Measurements from ENCODE around the gene CCL27. TPM values are rescaled to one million over a fixed set of nuclear protein-coding genes. Genes with fewer than 3 reads are reported as not detected.
A peak's percentile ranks its signal among the peaks of the same experiment; 100 is the strongest.

CCL27 gene
- total RNA-seq, 1 donor from 2014 or later = 0.52 TPM

- Histone ChIP-seq H3K4me3 (ENCODE audit: insufficient read depth, low read depth, low read length) (no peak within 1 kb of the TSS), H3K36me3 (ENCODE audit: insufficient read depth, low read length) (no peaks in the 10 kb centered on the region), H3K27me3 (ENCODE audit: insufficient read depth, low read length) (peaks cover 2% of the 10 kb centered on the region), H3K79me2 (ENCODE audit: insufficient read depth, low read length) (no peaks in the 10 kb centered on the region), H3K9ac (ENCODE audit: low read length) (no peak within 1 kb of the TSS), H4K20me1 (ENCODE audit: insufficient read depth, low read length) (no peaks in the 10 kb centered on the region), H3K27ac (ENCODE audit: low read depth, low read length) (no peak within 1 kb of the TSS), H3K4me1 (ENCODE audit: insufficient read depth, low read length) (no peaks in the 10 kb centered on the region), H2AFZ (ENCODE audit: low read depth, low read length) (no peak within 1 kb of the TSS), H3K4me2 (ENCODE audit: low read length) (no peak within 1 kb of the TSS), H3K9me3 (ENCODE audit: insufficient read depth, low read depth, low read length) (no peaks in the 10 kb centered on the region)
- FAIRE-seq (no peak), DNase-seq (ENCODE audit: low read depth) (peak; percentile 12)
- Mint-ChIP-seq H3K9me3 (ENCODE audit: unreplicated experiment) (no peaks in the 10 kb centered on the region), H3K4me1 (ENCODE audit: low read depth, unreplicated experiment) (peaks cover 2% of the 10 kb centered on the region), H3K36me3 (ENCODE audit: low read depth, unreplicated experiment) (no peaks in the 10 kb centered on the region), H3K4me3 (ENCODE audit: unreplicated experiment) (no peak within 1 kb of the TSS), H3K27me3 (ENCODE audit: low read depth, unreplicated experiment) (peaks cover 27% of the 10 kb centered on the region), H3K27ac (ENCODE audit: unreplicated experiment) (no peak within 1 kb of the TSS)
- TF ChIP-seq CTCF (IDR thresholded peaks at IDR 0.05; ENCODE audit: insufficient read depth, low read depth, low read length) (no peak), EZH2 (IDR thresholded peaks at IDR 0.05; ENCODE audit: insufficient read depth, low read length) (no peak)
Measured at GRCh38 chr9:34710023-34710422, 47.6 kb upstream of the CCL27 start, which contains the start of gene CCL21. Gene CCL21 (minus strand): TSS chr9:34710136. CDS start chr9:34710066, 70 bp downstream.

- TF ChIP-seq CTCF (IDR thresholded peaks at IDR 0.05; ENCODE audit: insufficient read depth, low read depth, low read length) (no peak), EZH2 (IDR thresholded peaks at IDR 0.05; ENCODE audit: insufficient read depth, low read length) (no peak)
- Histone ChIP-seq H3K4me2 (ENCODE audit: low read length) (no peak overlapping the region), H3K4me3 (ENCODE audit: insufficient read depth, low read depth, low read length) (no peak overlapping the region), H3K4me1 (ENCODE audit: insufficient read depth, low read length) (no peaks in the 10 kb centered on the region), H3K9ac (ENCODE audit: low read length) (no peak overlapping the region), H3K27me3 (ENCODE audit: insufficient read depth, low read length) (peaks cover 2% of the 10 kb centered on the region), H3K79me2 (ENCODE audit: insufficient read depth, low read length) (no peaks in the 10 kb centered on the region), H3K36me3 (ENCODE audit: insufficient read depth, low read length) (no peaks in the 10 kb centered on the region), H4K20me1 (ENCODE audit: insufficient read depth, low read length) (no peaks in the 10 kb centered on the region), H3K27ac (ENCODE audit: low read depth, low read length) (no peak overlapping the region), H3K9me3 (ENCODE audit: insufficient read depth, low read depth, low read length) (no peaks in the 10 kb centered on the region), H2AFZ (ENCODE audit: low read depth, low read length) (no peak overlapping the region)
- H3K9me3 Mint-ChIP-seq (ENCODE audit: unreplicated experiment) = no peaks in the 10 kb centered on the region
- no peak for FAIRE-seq
- H3K27me3 Mint-ChIP-seq (ENCODE audit: low read depth, unreplicated experiment) = peaks cover 21% of the 10 kb centered on the region
- H3K4me3 Mint-ChIP-seq (ENCODE audit: unreplicated experiment) = no peak overlapping the region
- H3K4me1 Mint-ChIP-seq (ENCODE audit: low read depth, unreplicated experiment) = peaks cover 2% of the 10 kb centered on the region
- no peaks in the 10 kb centered on the region for H3K36me3 Mint-ChIP-seq (ENCODE audit: low read depth, unreplicated experiment)
- no peak overlapping the region for H3K27ac Mint-ChIP-seq (ENCODE audit: unreplicated experiment)
- DNase-seq (ENCODE audit: low read depth) = no peak
Measured at GRCh38 chr9:34709196-34709978, 46.9 kb upstream of the CCL27 start.

GRCh38 chr9:34707130-34707529, 44.7 kb upstream of the CCL27 start:
- Histone ChIP-seq H3K27ac (ENCODE audit: low read depth, low read length) (no peak overlapping the region), H3K4me1 (ENCODE audit: insufficient read depth, low read length) (no peaks in the 10 kb centered on the region), H3K27me3 (ENCODE audit: insufficient read depth, low read length) (no peaks in the 10 kb centered on the region), H3K79me2 (ENCODE audit: insufficient read depth, low read length) (no peaks in the 10 kb centered on the region), H3K9ac (ENCODE audit: low read length) (no peak overlapping the region), H2AFZ (ENCODE audit: low read depth, low read length) (no peak overlapping the region), H4K20me1 (ENCODE audit: insufficient read depth, low read length) (no peaks in the 10 kb centered on the region), H3K4me3 (ENCODE audit: insufficient read depth, low read depth, low read length) (no peak overlapping the region), H3K4me2 (ENCODE audit: low read length) (no peak overlapping the region), H3K36me3 (ENCODE audit: insufficient read depth, low read length) (no peaks in the 10 kb centered on the region), H3K9me3 (ENCODE audit: insufficient read depth, low read depth, low read length) (no peaks in the 10 kb centered on the region)
- Mint-ChIP-seq H3K9me3 (ENCODE audit: unreplicated experiment) (no peaks in the 10 kb centered on the region), H3K4me3 (ENCODE audit: unreplicated experiment) (no peak overlapping the region), H3K4me1 (ENCODE audit: low read depth, unreplicated experiment) (peaks cover 2% of the 10 kb centered on the region), H3K36me3 (ENCODE audit: low read depth, unreplicated experiment) (no peaks in the 10 kb centered on the region), H3K27me3 (ENCODE audit: low read depth, unreplicated experiment) (peaks cover 20% of the 10 kb centered on the region), H3K27ac (ENCODE audit: unreplicated experiment) (no peak overlapping the region)
- DNase-seq (ENCODE audit: low read depth) (no peak), FAIRE-seq (no peak)
- TF ChIP-seq EZH2 (IDR thresholded peaks at IDR 0.05; ENCODE audit: insufficient read depth, low read length) = no peak
- no peak for TF ChIP-seq CTCF (IDR thresholded peaks at IDR 0.05; ENCODE audit: insufficient read depth, low read depth, low read length)

All from astrocyte (in vitro differentiated cells and primary cell).